Fibroblast of skin of left biceps (primary cell): Measurements from ENCODE around the gene PAX5.

ENCODE experiments used
- DNase-seq, 2 experiments: peaks; one replicate each; pipeline ENCODE4 v3.0.0-alpha.2; 2013; ENCODE audit warnings: low read depth in 2 of 2

The PAX5 gene

DNA sequence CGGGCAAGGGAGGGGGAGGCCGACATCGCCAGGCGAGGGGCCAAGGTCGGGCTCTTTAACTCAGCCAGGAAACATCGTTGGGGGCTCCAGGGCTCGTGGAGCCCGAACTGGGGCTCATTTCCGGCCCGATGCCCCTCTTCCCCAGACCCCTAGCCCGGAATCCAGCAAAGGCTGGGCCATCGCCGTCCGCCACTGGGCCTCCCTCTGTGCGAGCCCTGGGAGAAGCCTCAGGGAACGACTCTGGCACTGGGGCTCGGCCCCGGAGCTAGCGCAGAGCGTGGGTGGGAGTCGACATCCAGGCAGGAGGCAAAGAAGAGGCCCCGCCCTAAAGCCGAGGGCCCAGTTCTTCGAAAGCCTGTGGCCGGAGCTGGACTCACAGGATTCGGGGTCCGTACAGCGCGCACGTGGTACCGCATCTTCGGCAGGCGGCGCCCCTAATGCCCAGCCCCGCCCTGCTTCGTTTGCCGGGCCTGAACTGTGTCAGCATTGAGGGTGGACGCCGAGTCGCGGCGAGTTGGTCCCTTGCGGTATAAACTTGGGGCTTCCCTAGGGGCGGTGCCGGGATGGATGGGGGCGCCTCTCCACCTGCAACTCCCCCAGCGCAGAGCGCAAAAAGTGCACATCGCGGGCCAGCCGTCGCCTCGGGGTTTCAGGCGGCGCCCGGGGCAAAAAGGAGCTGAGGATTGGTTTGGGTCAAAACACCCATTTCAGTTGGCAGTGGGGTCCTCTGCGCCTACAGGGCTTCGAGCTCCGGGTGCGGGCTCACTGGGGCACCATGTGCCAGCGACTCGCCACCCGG, 3.6 kb upstream of the PAX5 start:
- no peak for DNase-seq

DNA sequence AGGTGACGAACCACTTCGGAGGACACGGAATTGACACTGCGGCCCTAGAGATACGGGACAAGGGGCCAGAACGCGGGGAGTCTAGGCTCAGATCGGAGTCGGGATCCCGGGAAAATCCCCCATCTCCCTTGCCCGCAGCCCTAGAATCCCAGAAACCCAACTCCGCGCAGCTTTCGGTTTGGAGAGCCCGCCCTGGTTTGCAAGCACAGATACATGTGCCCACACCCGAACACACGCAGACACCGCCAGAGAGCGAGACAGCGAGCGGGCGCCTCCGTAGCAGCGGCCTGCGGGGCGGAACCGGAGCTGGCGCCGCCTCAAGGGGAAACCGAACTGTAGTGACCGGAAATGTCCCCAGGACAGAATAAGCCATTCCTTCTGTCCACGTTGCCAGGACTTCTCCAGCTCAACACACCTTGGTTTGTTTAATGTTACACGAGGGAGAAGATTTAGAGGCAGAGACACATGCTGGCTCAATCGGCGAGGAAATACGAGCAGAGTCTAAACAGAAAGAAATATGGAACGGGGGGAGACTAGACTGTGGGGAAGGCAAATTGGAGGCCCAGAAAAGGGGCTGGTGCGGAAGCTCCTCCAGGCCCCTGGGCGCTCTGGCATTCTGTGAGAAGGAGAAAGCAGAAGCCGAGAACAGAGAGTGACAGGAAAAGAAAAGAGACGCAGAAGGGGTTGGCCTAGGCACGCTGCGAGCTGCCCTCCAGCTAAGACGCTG, 2.9 kb upstream of the PAX5 start:
- DNase-seq, result no peak

DNA sequence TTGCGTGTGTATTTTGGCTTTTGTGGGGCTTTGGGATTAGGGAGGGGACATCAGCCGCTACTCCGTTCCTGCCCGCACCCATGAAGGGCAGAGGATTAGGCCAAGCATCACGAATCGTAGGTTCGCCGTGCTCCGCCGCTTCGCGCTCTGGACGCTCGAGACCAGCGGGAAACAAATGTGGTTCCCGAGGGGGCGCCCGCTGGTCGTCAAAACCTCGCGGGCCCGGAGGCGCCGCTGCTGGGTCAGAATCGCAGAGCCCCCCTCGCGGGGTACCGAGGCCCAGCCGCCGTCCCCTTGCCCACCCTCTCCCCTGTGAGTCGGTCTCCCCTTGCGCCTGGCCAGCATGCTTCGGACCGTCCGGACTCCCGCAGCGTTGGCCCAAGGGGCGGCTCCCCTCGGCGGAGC, 2.3 kb upstream of the PAX5 start:
- DNase-seq, result no peak

DNA sequence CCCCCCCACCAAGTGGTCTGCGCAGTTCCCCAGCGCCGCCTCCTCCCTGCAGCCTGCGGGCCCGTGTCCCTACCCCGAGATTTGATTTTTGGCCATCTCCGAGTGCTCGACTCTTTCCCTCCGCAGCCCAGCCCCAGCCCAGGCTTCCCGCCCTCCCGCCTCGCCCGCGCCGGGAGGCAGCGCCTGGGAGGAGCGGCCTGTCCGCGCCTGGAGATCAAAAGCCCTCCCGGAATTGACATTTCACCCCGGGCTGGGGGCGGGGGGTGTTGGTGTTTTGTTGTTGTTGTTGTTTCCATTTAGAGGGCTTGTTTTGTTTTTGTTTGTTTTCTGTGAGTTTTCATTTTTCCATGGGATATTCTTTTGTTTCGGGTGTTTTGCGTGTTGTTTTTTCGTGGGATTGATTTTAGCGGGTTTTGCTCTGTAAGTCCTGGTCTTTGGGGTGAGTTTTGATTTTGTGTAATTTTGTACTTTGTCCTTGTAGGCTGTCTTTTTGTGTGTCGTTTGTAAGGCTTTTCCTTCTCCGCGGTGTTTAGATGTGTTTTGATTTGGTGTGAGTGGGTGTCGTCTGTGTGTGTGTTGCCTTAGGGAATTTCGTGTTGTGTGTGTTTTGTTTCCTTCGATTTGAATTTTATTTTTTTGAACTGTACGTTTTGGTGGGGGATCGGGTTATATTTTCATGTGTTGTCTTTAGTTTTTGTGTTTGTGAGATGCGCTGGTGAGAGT, 1.7 kb upstream of the PAX5 start:
- no peak for DNase-seq

DNA sequence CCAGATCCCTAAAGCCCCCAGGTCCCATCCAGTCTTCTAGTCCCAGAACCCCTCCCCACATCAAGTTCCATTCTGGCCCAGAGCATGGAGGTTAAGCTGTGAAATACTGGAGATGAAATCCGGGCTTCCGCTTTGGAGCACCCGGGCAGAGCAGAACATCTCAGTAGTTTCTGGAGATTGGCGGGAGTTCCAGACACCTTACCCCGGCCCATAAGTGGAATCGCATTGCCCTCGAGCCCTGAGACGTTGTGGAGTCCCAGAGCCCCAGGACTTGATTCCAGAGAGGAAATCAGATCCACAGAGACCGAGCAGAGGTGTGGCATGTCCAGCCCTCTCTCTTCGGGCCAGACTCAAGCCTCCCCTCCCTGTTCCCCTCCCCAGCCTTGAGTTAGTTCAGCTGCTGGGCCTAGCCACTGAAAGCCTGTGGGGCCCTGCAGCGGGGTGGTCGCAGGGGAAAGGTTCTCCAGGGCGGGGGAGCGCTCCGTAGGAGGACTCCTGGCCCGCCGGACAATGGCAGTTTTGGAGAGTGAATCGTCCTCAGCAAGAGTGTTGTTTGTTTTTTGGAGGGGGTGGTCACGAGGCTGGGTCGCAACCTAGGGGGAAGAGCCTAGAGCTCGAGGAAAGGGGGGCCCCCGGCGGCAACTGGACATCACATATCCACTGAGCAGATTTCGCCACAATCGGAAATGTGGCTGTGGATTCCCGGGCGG, 1.0 kb upstream of the PAX5 start:
- no peak for DNase-seq

- DNase-seq, result no peak
Measured at GRCh38 chr9:37034305-37034937, 353 bp upstream of the PAX5 start.

- no peak for DNase-seq
Measured at GRCh38 chr9:37033141-37033540, 927 bp downstream of the PAX5 start.

- no peak for DNase-seq
Measured at GRCh38 chr9:37032713-37033112, 1.4 kb downstream of the PAX5 start.

DNA sequence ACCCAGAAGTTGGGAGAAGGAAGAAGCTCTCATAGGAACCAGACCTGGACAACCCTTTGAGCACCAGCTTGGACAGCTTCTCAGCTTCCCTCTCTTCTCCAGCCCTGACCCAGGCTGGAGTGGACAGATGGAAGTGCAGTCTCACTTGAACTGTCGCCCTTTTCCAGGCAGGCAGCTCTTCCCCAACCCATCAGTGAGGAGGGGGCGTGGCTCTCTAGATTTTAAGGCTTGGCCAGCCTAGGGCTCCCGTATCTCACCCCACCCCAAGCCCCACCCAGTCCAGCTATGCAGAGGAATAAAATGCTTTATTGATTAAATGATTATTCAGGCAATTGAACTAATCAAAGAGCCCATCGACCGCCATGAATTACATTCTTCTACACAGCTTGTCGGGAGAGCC, 2.2 kb downstream of the PAX5 start:
- no peak for DNase-seq

GRCh38 chr9:37031081-37031480, 3.0 kb downstream of the PAX5 start:
- no peak for DNase-seq

- DNase-seq, result no peak
Measured at GRCh38 chr9:37030611-37030939, 3.5 kb downstream of the PAX5 start.

DNA sequence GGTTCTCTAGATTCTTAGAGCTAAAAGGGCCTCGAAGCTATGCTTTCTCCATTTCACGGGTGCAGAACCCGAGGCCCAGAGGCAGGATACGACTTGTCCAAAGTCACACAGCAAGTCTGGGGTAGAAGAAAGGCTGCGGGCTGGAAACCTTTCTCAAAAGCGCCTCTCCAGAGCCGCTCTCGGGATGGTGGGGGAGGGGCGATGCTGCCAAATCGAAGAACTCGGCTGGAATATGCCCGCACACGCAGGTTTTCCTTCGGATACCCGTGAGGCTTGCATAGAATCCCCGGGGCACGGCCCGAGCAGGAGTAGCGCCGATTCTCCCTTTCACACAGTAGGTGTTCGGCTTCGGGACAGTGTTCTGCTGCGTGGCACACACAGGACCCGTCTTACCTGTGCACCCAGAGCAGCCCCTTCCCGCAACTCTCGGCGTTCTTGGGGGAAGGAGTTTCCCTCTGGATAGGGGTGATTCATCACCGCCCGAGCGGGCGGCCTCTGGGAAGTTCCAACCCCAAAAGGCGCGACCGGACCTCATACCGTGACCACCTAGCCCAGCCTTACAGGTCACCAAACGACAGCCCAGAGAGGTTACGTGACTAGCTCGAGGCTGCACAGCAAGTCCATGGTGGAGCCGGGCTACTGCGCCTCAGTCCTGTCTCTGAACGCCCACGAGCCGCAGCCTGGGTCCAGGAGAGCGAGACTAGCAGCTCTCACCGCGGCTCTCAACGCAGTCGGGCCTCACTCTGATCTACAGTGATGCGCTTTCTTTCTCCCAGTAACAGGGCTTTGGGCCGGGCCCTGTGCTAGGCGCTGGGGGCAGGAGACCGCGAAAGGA, 4.1 kb downstream of the PAX5 start:
- DNase-seq, result no peak

GRCh38 chr9:37029304-37029775, 4.7 kb downstream of the PAX5 start:
- DNase-seq, result no peak

DNA sequence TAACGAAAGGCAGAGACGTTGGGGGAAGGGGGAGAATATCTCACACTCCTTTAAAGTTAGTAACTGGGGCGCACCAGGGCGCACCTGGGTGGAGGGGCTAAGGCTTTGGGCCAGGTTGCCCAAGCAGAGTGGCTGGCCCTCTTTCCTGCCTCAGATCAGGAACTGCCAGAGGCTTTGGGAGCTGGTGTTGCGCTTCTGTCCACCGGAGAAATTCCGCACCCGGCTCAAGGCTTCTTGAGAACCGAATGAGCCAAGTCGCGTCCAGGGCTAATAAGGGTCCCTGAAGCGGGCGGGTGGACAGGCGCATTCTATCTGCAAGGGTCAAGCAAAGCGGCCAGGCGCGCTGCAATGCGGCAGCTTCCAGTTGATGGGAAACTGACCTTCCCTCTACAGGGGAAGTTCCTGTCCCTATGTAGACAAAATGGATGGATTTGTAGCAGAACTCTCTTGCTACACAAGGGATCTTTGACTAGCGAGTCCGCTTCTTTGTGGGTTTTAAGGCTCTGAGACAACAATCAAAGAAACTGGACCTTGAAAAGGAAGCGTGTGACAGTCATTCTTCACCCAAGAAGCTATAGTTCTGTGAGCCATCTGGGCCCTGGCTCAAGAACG, 5.5 kb downstream of the PAX5 start:
- DNase-seq, result no peak

DNA sequence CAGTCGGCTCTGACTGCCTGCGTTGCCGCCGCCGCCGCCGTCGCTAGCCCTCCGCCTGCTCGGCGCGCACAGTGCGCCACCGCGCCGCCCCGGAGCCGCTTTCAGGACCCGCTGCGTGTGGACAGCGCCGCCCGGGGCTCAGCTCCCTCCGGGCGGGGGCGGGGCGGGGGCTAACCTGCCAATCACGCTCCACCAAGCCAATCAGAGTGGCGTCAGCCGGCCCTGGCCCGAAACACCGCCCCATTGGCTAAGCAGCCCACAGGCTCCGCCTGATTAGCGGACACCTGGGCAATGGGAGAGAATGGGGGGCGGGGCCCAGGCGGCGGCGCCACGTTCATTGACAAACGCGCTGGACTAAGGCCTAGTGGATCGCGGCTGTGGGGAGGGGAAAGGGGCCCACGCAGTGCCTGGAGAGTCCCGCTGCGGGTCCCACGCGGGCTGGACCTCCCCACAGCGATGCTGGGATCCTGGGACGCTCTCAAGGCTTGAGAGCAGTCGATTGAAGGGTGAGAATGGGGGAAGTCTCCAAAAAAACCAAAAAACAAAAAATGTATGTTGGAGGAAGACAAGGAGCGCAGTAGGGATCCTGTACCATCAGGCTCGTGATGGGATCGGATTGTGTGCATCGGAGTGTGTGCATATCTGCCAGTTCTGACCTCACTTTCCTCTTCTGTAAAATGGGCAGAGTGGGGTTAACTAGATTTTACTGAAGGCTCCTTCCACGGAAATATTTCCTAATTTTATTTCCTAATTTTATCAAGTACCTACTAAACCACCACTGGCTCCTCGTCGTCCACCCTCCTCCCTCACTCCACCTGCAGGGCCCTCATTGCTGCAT, 6.3 kb downstream of the PAX5 start:
- peak; percentile 50 to 61 for DNase-seq

DNA sequence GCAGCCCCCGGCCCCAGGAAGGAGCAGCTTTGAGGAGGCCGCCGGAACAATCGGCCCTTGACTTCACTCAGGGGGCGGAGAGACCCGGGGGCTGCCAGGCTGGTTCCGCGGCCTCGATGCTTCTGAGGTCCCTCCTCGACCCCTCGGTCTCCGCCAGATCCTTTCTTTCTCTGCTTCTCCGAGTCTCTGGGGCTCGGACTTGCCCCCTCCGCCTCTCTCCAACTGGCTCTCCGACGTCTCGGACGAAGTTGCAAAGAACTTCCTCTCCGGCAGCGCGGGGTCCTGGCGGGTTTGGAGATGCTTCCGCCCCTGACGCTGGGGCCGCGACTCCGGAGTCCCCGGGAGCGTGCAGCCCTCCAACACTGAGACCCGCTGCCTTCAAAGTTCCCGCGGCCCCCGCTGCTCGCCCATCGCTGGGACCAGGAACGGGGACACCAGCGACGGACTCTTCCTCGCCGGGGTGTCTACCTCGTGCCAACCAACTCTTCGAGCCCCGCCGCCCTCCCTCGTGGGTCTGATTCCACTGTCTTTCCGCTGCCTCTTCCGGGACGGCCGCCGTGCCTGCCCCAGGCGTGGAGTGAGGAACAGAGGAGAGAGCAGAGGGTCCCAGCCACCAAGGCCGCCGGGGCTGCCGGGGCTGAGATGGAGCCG, 7.0 kb downstream of the PAX5 start:
- DNase-seq, result no peak

GRCh38 chr9:37026113-37026930, 7.7 kb downstream of the PAX5 start:
- no peak for DNase-seq

GRCh38 chr9:37025823-37026112, 8.3 kb downstream of the PAX5 start:
- no peak for DNase-seq
